Chondrocyte (in vitro differentiated cells): ENCODE data around the gene KLHDC8B. TPM values are rescaled to one million over a fixed set of nuclear protein-coding genes. Genes with fewer than 3 reads are reported as not detected.

ENCODE experiments used
- DNase-seq: peaks from one replicate; pipeline ENCODE4 v3.0.0; 2021; ENCODE audit warnings: mixed read lengths, low spot score
- H3K27ac Mint-ChIP-seq: one replicate; pipeline ENCODE4 v1.8.0; 2021; ENCODE audit warnings: mild to moderate bottlenecking, moderate library complexity, mixed read lengths; ENCODE audit not compliant: unreplicated experiment
- H3K27me3 Mint-ChIP-seq: 2 replicates; pipeline ENCODE4 v1.8.0; 2021; ENCODE audit warnings: low read depth, mixed read lengths
- H3K36me3 Mint-ChIP-seq: 2 replicates; pipeline ENCODE4 v1.8.0; 2021; ENCODE audit warnings: low read depth, mixed read lengths
- H3K4me1 Mint-ChIP-seq: 2 replicates; pipeline ENCODE4 v1.8.0; 2021; ENCODE audit warnings: low read depth, mild to moderate bottlenecking, mixed read lengths
- H3K4me3 Mint-ChIP-seq: one replicate; pipeline ENCODE4 v1.8.0; 2021; ENCODE audit warnings: mild to moderate bottlenecking, moderate library complexity, mixed read lengths; ENCODE audit not compliant: unreplicated experiment
- H3K9me3 Mint-ChIP-seq: 2 replicates; pipeline ENCODE4 v1.8.0; 2021; ENCODE audit warnings: low read depth, mixed read lengths
- total RNA-seq: library from RNA; stranded (reverse); gene quantifications from 3 replicates; pipeline ENCODE4 v1.2.1, GENCODE V29; 2021
- TF ChIP-seq, protein P1 (sequence below): fragments of 200-600 bp; sonication (generic); IDR thresholded peaks from 2 replicates; pipeline ENCODE4 v1.5.0; 2021; ENCODE audit warnings: antibody characterized with exemption, mild to moderate bottlenecking, moderate library complexity

The KLHDC8B gene
- total RNA-seq, 1 donor from 2014 or later, result 35.1 TPM

DNA sequence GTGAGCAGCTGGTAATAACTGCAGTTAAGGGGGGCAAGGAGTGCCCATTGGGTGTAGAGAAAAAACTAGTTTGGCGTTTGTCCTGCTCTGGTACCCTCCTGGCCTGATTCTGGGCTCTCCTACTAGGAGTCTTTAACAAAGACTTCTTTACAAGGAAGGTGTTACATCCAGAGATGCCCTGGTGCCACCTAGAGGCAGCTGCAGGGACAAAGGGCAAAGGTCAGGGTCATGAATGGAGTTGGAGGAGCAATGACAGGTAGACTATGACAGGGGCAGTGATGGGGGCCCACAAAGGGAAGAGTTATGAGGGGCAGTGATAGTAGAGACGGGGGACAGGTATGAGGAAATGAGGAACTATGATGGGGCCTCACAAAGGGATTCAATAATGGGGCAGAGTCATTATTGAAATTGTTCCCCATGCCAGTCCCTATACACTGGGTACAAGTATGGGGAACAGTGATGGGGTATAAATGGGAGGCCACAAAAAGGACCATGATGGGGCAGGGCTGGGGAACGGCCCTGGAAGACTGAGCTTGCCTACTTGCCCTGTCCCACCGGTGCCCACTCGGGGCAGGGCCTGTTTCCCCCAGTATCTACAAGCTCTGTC, 13.2 kb upstream of the KLHDC8B start:
- TF ChIP-seq, protein P1, sequence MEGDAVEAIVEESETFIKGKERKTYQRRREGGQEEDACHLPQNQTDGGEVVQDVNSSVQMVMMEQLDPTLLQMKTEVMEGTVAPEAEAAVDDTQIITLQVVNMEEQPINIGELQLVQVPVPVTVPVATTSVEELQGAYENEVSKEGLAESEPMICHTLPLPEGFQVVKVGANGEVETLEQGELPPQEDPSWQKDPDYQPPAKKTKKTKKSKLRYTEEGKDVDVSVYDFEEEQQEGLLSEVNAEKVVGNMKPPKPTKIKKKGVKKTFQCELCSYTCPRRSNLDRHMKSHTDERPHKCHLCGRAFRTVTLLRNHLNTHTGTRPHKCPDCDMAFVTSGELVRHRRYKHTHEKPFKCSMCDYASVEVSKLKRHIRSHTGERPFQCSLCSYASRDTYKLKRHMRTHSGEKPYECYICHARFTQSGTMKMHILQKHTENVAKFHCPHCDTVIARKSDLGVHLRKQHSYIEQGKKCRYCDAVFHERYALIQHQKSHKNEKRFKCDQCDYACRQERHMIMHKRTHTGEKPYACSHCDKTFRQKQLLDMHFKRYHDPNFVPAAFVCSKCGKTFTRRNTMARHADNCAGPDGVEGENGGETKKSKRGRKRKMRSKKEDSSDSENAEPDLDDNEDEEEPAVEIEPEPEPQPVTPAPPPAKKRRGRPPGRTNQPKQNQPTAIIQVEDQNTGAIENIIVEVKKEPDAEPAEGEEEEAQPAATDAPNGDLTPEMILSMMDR, result peak; percentile 40
- H3K36me3 Mint-ChIP-seq, result no peaks in the 10 kb centered on the region
- H3K27me3 Mint-ChIP-seq, result no peaks in the 10 kb centered on the region
- no peaks in the 10 kb centered on the region for H3K9me3 Mint-ChIP-seq
- H3K27ac Mint-ChIP-seq, result no peak overlapping the region
- H3K4me1 Mint-ChIP-seq, result no peaks in the 10 kb centered on the region
- DNase-seq, result no peak
- H3K4me3 Mint-ChIP-seq, result no peak overlapping the region

DNA sequence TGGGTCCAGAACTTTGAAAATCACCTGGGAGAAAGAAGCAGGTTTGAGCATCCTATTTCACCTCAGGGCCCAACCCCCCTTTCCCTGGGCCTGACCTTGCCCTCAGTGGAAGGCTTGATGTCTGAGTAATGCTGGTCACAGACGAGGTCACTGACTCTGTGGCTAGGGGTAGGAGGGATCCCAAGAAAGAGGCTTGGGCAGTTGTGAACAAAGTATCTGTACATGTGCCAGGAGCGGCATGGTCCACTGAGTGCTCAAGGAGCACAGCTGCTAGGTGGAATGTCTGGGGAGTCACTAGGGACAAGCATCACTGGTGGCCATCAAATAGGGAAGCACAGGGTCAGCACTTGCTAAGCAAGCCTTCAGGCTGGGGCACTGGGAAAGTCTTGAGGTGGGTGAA, 12.6 kb upstream of the KLHDC8B start:
- Mint-ChIP-seq H3K4me3 (no peak overlapping the region), H3K27ac (no peak overlapping the region), H3K9me3 (no peaks in the 10 kb centered on the region), H3K4me1 (no peaks in the 10 kb centered on the region), H3K36me3 (peaks cover 5% of the 10 kb centered on the region), H3K27me3 (no peaks in the 10 kb centered on the region)
- no peak for DNase-seq
- TF ChIP-seq, protein P1, result no peak

DNA sequence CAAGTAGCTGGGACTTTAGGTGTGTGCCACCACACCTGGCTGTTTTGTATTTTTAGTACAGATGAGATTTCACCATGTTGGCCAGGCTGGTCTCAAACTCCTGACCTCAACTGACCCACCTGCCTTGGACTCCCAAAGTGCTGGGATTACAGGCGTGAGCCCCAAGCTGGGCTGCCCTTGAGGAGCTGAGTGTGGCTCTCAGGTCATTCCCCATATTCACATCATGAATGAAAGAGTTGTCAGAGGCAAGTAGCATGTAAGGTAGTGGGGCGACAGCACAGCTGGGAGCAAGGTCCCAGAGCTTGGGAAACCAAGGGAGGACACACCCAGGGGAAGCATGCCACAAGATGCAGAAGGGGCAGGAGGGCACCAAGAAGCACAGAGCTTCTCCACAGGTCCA, 10.2 kb upstream of the KLHDC8B start:
- TF ChIP-seq, protein P1, result no peak
- Mint-ChIP-seq H3K27ac (peak overlapping the region; percentile 41), H3K36me3 (peaks cover 8% of the 10 kb centered on the region), H3K27me3 (no peaks in the 10 kb centered on the region), H3K9me3 (no peaks in the 10 kb centered on the region), H3K4me3 (no peak overlapping the region), H3K4me1 (peaks cover 15% of the 10 kb centered on the region)
- DNase-seq, result no peak

DNA sequence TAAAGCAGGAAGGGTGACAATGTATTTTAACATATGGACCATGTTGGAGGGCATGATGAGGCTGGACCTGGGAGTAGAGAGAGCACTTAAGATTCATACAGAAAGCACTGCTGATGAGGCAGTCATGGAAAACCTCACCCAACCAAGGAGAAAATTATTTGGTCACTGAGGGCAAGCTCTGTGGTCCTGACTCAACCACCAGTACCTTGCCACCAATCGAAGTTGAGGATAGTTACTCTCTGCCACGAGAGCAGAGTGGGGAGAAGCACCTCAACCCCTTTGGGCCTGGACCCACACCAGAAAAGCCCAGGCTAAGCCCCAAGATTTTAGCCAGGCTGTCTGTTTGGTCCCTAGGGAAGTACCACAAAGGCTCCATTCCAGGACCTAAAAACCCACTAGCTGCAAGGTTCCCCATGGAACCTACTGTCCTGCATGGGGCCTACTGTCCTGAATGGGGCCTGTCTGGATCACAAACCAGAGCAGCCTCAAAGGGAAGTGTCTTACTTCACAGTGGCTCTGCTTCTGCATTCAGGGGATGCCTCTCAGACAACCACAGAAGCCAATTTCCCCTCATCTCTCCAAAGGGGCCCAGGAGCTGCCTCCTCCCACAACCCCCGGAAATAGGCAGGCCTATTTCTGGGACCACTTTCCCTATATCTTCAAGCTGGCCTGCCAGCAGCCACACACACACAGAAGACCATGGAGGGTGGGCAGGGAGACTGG, 9.4 kb upstream of the KLHDC8B start:
- Mint-ChIP-seq H3K9me3 (no peaks in the 10 kb centered on the region), H3K4me3 (no peak overlapping the region)

DNA sequence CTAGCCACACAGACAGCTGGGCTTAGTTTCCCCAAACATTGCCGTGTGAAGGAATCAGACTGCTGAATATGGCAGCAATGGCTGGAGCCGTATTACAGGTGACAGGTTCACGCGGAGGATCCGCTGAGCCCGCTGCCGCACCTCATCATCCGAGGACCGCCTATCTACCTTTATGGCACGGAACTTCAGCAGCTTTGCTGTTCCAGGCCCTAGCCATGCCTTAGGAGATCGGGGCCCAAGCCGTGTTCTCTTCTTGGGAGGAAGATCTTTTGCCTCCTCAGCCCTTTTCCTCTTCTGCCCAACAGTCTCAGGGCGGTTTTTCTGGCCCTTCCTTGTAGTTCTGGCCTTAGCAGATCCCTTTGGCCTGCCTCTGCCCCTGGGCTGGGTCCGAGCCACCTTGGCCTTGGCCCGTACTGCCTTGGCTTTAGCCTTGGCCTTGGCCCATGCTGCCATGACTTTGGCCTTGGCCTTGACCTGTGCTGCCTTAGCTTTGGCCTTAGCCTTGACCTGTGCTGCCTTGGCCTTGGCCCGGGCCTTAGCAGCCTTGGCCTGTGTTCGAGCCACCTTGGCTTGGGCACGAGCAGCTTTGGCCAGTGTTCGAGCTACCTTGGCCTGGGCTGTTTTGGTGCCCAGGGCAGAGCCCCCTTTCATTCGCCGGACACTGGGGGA, 8.5 kb upstream of the KLHDC8B start:
- DNase-seq, result no peak
- peaks cover 21% of the 10 kb centered on the region for H3K4me1 Mint-ChIP-seq
- H3K27me3 Mint-ChIP-seq, result no peaks in the 10 kb centered on the region
- H3K27ac Mint-ChIP-seq, result no peak overlapping the region
- peaks cover 8% of the 10 kb centered on the region for H3K36me3 Mint-ChIP-seq
- TF ChIP-seq, protein P1, result no peak
- no peaks in the 10 kb centered on the region for H3K9me3 Mint-ChIP-seq
- no peak overlapping the region for H3K4me3 Mint-ChIP-seq

More for the DNA sequence above, 9.4 kb upstream of the KLHDC8B start:
- no peak overlapping the region for H3K27ac Mint-ChIP-seq
- peaks cover 8% of the 10 kb centered on the region for H3K36me3 Mint-ChIP-seq
- TF ChIP-seq, protein P1, result no peak
- H3K4me1 Mint-ChIP-seq, result peaks cover 21% of the 10 kb centered on the region
- no peaks in the 10 kb centered on the region for H3K27me3 Mint-ChIP-seq
- DNase-seq, result no peak
